ENCODE data around the gene SCAF4. TPM values are rescaled to one million over a fixed set of nuclear protein-coding genes. Genes with fewer than 3 reads are reported as not detected.
"Not testable (repeated sequence)": the region's sequence is repeated elsewhere in the genome, so short reads cannot be mapped to it uniquely, and the experiment has no call there.

SCAF4 gene
- total RNA-seq, 1 experiment from 2014 or later, result 2.1 TPM

- in situ Hi-C loops (cut with HindIII; ENCODE audit: low sequenced_read_pairs), result no loop called here
These were observed 11.8 kb upstream of the SCAF4 start for GRCh38 chr21:31743712-31744111.

GRCh38 chr21:31741116-31741515 is 9.2 kb upstream of the SCAF4 start:
- in situ Hi-C loops (cut with HindIII; ENCODE audit: low sequenced_read_pairs), result no loop called here
- no peak for DNase-seq (ENCODE audit: low spot score)

More at GRCh38 chr21:31743712-31744111, 11.8 kb upstream of the SCAF4 start:
- no peak for DNase-seq (ENCODE audit: low spot score)

DNA sequence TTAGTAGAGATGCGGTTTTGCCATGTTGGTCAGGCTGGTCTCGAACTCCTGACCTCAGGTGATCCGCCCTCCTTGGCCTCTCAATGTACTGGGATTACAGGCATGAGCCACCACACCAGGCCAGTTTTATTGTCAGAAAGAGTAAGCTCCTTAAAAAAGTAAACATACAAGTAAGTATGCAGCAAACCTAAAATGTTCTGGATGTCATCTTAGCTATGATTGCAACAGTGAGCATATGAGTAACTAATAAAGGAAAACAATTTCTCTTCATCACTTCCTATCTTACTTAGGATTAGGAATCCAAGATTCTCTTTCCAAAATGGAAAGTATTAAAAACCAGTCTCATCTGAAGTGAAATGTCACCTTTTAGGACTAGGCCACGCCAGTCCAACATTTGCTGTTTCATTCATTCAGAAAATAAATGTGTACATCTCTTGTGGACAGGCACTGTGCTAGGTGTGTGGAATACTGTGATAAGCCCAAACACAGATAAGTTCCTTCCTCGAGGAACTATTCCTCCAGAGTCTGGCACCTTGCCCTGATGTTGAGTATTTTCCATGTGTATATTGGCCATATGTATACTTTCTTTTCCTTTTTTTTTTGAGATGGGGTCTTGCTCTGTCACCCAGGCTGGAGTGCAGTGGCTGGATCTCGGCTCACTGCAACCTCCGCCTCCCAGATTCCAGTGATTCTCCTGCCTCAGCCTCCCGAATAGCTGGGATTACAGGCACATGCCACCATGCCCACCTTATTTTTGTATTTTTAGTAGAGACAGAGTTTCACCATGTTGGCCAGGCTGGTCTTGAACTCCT is 5.9 kb upstream of the SCAF4 start:
- in situ Hi-C loops (cut with HindIII; ENCODE audit: low sequenced_read_pairs); DNase-seq (ENCODE audit: low spot score): not testable (repeated sequence)

DNA sequence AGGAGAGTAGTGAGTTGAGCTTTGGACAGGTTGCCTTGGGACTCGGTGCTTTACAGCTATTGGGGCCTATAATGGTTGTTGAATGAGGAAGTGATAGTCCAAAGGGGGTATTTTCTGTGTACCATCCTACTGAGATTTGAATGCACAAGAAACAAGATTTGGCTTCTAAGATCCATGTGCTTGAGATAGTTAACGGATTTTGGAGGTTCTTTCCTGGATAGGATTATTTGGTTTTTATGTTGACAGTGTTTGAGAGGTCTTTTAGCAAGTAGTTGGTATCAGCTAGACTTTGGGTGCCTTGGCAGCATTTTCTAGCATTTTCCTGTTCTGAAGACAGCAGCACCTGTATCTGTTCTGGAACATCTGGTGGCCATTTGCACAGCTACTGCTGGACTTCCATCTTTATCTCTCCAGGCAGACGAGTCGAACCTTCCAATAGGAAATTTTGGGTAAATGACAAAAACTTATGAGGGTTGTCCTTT is 3.6 kb upstream of the SCAF4 start:
- in situ Hi-C loops (cut with HindIII; ENCODE audit: low sequenced_read_pairs), result no loop called here
- no peak for DNase-seq (ENCODE audit: low spot score)

DNA sequence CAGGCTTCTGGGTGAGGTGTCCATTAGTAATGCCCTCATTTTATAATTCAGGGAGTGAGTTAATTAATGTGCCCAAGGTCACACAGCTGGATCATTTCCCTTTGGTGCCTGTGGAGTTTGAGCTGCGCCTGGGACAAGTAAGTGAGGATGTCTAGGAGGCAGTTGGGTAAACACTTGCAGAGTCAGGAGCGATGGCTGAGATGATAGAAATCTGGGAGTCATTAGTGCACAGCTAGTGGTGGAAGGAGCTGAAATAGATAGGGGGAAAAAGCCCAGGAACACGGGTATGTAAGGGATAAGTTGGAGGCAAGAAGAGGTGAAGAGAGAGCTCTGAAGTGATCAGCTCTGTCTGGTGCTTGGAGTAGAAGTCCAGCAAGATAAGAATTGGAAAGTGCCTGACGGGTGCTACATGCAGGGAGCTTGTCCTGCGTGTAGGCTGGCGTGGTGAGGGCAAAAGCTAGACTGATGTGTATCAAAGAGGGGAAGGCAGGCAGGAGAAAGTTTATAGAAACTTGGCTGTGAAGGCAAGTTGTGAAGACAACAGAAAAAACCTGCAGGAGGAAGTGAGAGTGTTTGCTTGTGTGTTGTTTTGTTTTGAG is 1.7 kb upstream of the SCAF4 start:
- in situ Hi-C loops (cut with HindIII; ENCODE audit: low sequenced_read_pairs), result no loop called here
- no peak for DNase-seq (ENCODE audit: low spot score)

DNA sequence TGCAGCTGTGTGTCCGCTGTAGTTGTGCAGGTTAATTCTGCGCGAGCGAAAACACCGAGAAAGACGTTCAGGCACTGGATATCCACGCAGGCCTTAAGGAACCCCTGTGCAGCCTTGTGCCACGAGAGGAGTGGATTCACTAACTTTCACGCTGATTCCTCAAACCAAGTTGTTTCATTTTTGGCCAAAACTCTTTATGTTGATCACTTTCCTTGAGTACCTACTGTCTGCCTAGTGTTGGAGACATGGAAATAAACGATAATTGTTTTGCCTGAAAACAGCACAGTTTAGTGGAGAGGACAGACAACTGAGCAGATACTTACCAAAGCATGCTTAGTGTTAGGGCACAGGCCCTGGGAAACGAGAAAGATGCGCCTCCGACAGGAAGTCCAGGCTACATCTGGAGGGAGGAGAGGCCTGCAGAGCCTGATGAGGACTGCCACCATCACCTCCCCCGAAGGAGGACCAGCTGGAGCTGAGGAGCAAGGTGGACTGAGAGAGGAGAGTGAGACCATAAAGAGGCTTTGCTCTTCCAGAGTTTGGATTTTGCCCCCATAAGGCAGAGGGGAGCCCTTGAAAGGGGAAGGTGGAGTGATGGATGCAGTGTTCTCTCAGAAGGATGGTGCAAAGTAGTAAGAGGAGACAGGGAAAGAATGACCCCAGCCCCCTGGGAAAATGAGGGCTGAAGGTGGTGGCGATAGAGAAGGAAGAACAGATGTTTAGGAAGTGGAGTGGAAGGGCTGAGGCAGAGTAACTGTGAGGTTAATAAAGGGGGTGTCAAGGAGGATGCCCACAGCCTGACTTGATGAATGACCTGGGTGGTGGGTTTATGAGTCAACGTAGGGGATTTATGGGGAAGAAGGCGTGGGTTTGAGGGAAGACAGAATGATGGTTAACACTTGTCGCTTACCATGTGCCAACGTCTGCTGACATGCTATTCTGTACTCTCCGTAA is 956 bp upstream of the SCAF4 start:
- no peak for DNase-seq (ENCODE audit: low spot score)
- in situ Hi-C loops (cut with HindIII; ENCODE audit: low sequenced_read_pairs), result no loop called here

- DNase-seq (ENCODE audit: low spot score), result no peak
- in situ Hi-C loops (cut with HindIII; ENCODE audit: low sequenced_read_pairs), result no loop called here
These were observed 662 bp downstream of the SCAF4 start for GRCh38 chr21:31731056-31731856.

DNA sequence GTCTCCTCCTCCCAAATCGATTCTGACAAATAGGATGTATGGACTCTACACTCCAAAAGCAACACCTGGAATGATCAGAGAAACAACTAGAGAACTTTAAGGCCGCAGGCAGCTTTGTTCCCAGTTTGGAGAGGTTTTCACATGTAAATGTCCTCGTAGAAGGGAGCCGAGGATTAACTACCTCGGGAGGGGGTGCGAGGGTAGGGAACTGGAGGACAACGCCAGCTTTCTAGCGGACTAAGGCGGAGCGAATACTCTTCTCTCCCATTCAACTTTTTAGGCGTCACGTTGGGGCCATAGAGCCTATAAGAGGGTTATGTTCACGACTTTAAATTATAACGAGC is 1.2 kb downstream of the SCAF4 start:
- in situ Hi-C loops (cut with HindIII; ENCODE audit: low sequenced_read_pairs), result no loop called here
- no peak for DNase-seq (ENCODE audit: low spot score)

GRCh38 chr21:31729622-31730343 is 2.1 kb downstream of the SCAF4 start:
- DNase-seq (ENCODE audit: low spot score), result no peak
- in situ Hi-C loops (cut with HindIII; ENCODE audit: low sequenced_read_pairs), result no loop called here

DNA sequence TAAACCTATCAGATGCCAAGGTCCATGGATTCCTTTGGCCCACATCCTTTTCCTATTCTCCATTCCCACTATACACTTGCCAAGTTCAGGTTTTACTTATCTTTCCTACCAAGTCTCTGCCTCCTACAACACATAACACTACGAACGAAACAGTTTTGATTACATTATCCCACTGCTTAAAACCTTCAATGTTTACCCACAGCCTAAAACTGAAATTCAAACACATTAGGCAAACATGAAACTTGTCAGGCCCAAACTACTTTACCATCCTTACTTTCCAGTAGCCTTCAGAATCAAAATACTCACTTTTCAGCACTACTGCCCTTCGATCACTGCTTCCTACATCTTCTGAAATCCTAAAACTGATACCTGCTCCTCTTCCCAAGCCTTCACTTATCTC is 3.0 kb downstream of the SCAF4 start:
- no peak for DNase-seq (ENCODE audit: low spot score)
- in situ Hi-C loops (cut with HindIII; ENCODE audit: low sequenced_read_pairs), result no loop called here

DNA sequence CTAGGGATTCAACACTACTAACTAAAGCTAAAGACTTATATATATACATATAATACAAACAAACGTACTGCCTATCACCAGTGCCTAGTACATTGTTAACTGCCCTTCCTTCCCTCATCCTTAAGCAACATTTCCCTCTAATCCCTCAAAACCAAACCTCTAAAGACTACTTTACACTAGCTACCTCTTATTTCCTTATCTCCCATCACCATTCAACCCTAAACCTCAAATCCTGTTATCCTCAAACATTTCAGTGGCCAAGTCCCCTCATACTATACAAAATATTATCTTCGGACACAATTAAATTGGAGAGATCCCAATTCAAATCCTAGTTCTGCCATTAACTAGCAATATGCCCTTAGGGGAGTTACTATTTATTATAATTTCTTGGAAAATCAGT is 3.7 kb downstream of the SCAF4 start:
- in situ Hi-C loops (cut with HindIII; ENCODE audit: low sequenced_read_pairs), result no loop called here
- no peak for DNase-seq (ENCODE audit: low spot score)

GRCh38 chr21:31727181-31727580 is 4.7 kb downstream of the SCAF4 start:
- in situ Hi-C loops (cut with HindIII; ENCODE audit: low sequenced_read_pairs), result no loop called here
- no peak for DNase-seq (ENCODE audit: low spot score)

DNA sequence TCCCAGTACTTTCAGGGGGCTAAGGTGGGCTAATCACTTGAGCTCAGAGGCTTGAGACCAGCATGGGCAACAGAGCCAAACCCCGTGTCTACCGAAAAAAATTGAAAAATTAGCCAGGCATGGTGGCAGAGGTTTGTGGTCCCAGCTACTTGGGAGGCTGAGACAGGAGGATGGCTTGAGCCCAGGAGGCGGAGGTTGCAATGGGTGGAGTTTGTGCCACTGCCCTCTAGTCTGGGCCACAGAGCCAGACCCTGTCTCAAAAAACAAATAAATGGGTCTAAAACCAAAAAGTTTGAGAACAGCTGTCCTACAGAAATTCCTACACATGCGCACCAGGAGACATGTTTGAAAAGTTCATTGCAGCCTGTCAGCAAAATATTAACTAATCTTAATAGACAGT is 5.5 kb downstream of the SCAF4 start:
- in situ Hi-C loops (cut with HindIII; ENCODE audit: low sequenced_read_pairs), result no loop called here
- DNase-seq (ENCODE audit: low spot score), result no peak

DNA sequence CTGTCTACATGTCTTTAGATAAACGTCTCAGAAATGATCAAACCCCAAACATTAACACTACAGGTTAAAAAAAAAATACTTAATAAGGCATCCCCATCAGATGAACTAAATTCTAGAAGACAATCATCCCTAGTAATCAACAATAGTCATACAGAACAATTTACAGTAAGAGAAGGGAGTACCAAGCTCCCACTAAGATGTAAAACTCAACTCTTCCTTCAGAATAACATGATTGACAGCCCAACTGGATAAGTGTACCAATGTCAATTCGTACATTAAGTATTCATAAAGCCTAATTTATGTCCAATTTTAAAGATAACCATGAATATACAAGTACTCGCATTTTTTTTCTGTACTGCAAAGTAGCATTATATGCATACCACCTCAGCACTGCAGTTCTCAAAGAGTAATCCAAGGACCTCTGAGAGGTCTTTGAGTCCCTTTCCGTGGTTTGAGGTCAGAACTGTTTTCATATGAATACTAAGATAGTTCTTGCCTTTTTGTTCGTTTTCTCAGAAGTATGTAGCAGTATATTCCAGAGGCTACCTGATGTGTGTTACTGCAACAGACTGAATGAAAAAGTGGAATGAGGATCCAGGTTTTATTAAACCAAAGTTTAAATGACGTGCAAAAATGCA is 6.6 kb downstream of the SCAF4 start:
- DNase-seq (ENCODE audit: low spot score), result no peak
- in situ Hi-C loops (cut with HindIII; ENCODE audit: low sequenced_read_pairs), result no loop called here

DNA sequence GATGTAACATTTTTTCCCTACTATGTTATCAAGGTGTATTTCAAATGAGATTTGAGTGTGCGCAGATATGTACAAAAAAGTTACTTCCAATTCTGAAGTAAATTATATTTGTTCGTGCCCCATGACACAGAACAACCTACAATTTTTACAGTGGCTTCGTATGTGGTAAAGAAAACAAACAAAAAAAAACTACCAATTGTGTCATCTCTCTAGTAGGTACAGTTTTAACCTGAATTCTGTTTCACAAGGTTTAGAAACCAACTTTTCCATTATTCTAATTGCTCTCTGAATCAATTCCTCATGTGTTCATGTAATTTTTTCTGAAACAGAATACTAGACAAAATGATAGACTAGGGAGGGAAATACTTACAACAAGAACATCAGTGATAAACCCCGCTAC is 7.4 kb downstream of the SCAF4 start:
- in situ Hi-C loops (cut with HindIII; ENCODE audit: low sequenced_read_pairs), result no loop called here
- no peak for DNase-seq (ENCODE audit: low spot score)

- no peak for DNase-seq (ENCODE audit: low spot score)
- in situ Hi-C loops (cut with HindIII; ENCODE audit: low sequenced_read_pairs), result no loop called here
These were observed 10.5 kb downstream of the SCAF4 start for GRCh38 chr21:31721381-31721780.

GRCh38 chr21:31720739-31721138 is 11.2 kb downstream of the SCAF4 start:
- in situ Hi-C loops (cut with HindIII; ENCODE audit: low sequenced_read_pairs), result no loop called here
- no peak for DNase-seq (ENCODE audit: low spot score)

GRCh38 chr21:31720330-31720729 is 11.6 kb downstream of the SCAF4 start:
- in situ Hi-C loops (cut with HindIII; ENCODE audit: low sequenced_read_pairs), result no loop called here
- DNase-seq (ENCODE audit: low spot score), result no peak

All from G401 (cell line).